ENCODE results near the gene TMEM88. TPM values are rescaled to one million over a fixed set of nuclear protein-coding genes. Genes with fewer than 3 reads are reported as not detected.

The TMEM88 gene
- total and polyA plus RNA-seq, 2 of the 8 experiments (the other 6 are each of a cell fraction or from before 2014, with no cell fraction given), result 0.69 to 8.8 TPM

GRCh38 chr17:7835814-7836595, 18.9 kb upstream of the TMEM88 start (continued):
- TF ChIP-seq CTBP2 (IDR thresholded peaks at IDR 0.05; ENCODE audit: borderline replicate concordance, insufficient read depth, insufficient read length, low read length) (peak; percentile 28), TCF12 (IDR thresholded peaks at IDR 0.05; ENCODE audit: low read depth, low read length) (no peak), SAP30 (IDR thresholded peaks at IDR 0.05; ENCODE audit: insufficient read depth, insufficient replicate concordance, low read length) (peak; percentile 55), SIN3A (conservative IDR thresholded peaks at IDR 0.05 in 1 of 2, IDR thresholded peaks at IDR 0.05 in 1 of 2; ENCODE audit: low read depth in 1 of 2, low read length in 2 of 2) (no peak)
